ENCODE results near the gene MSH2.
"Not testable (repeated sequence)": the region's sequence is repeated elsewhere in the genome, so short reads cannot be mapped to it uniquely, and the experiment has no call there.

MSH2 gene

GRCh38 chr2:47414682-47415458 lies 11.9 kb downstream of the MSH2 start:
- DNase-seq, result no peak

GRCh38 chr2:47420214-47420613 lies 17.3 kb downstream of the MSH2 start:
- DNase-seq, result no peak

GRCh38 chr2:47420683-47421082 lies 17.7 kb downstream of the MSH2 start:
- not testable (repeated sequence) for DNase-seq

GRCh38 chr2:47422016-47422415 lies 19.1 kb downstream of the MSH2 start:
- no peak for DNase-seq

GRCh38 chr2:47422560-47422959 lies 19.6 kb downstream of the MSH2 start:
- no peak for DNase-seq

- DNase-seq, result no peak
These were observed 23.8 kb downstream of the MSH2 start for GRCh38 chr2:47426786-47427185.

GRCh38 chr2:47429795-47430194 lies 26.8 kb downstream of the MSH2 start:
- DNase-seq, result no peak

- not testable (repeated sequence) for DNase-seq
These were observed 30.1 kb downstream of the MSH2 start for GRCh38 chr2:47433006-47433405.

- DNase-seq, result not testable (repeated sequence)
These were observed 30.5 kb downstream of the MSH2 start for GRCh38 chr2:47433445-47433844.

GRCh38 chr2:47437287-47437686 lies 34.3 kb downstream of the MSH2 start:
- no peak for DNase-seq

- DNase-seq, result no peak
These were observed 35.1 kb downstream of the MSH2 start for GRCh38 chr2:47438106-47438505.

GRCh38 chr2:47438783-47439182 lies 35.8 kb downstream of the MSH2 start:
- DNase-seq, result no peak

- no peak for DNase-seq
These were observed 48.8 kb downstream of the MSH2 start for GRCh38 chr2:47451790-47452189.

- no peak for DNase-seq
These were observed 49.8 kb downstream of the MSH2 start for GRCh38 chr2:47452761-47453160.

- not testable (repeated sequence) for DNase-seq
These were observed 51.9 kb downstream of the MSH2 start for GRCh38 chr2:47454818-47455217.

GRCh38 chr2:47455411-47455810 lies 52.5 kb downstream of the MSH2 start:
- no peak for DNase-seq

GRCh38 chr2:47456851-47457250 lies 53.9 kb downstream of the MSH2 start:
- no peak for DNase-seq

- DNase-seq, result no peak
These were observed 54.3 kb downstream of the MSH2 start for GRCh38 chr2:47457268-47457667.

GRCh38 chr2:47459021-47459420 lies 56.1 kb downstream of the MSH2 start:
- no peak for DNase-seq

GRCh38 chr2:47460766-47461165 lies 57.8 kb downstream of the MSH2 start:
- DNase-seq, result no peak

- DNase-seq, result no peak
These were observed 68.6 kb downstream of the MSH2 start for GRCh38 chr2:47471429-47472116.

GRCh38 chr2:47479863-47480262 lies 76.9 kb downstream of the MSH2 start:
- DNase-seq, result no peak

GRCh38 chr2:47483191-47483590 lies 80.2 kb downstream of the MSH2 start:
- DNase-seq, result no peak

- no peak for DNase-seq
These were observed 81.4 kb downstream of the MSH2 start for GRCh38 chr2:47484396-47484795.

- no peak for DNase-seq
These were observed 82.2 kb downstream of the MSH2 start for GRCh38 chr2:47485177-47485576.

Measured in CD4-positive, alpha-beta T cell treated with Interleukin-6 for 4 hours (primary cell).